GM21576 (cell line): Measurements from ENCODE around the gene KRTAP5-9.
"Not testable (repeated sequence)": the region's sequence is repeated elsewhere in the genome, so short reads cannot be mapped to it uniquely, and the experiment has no call there.

Source experiments
- ATAC-seq: cut with Tn5 transposase; IDR thresholded peaks from one replicate; pipeline ENCODE4 v1.9.1; 2021; ENCODE audit warnings: mild to moderate bottlenecking, moderate library complexity; ENCODE audit not compliant: unreplicated experiment

The KRTAP5-9 gene

DNA sequence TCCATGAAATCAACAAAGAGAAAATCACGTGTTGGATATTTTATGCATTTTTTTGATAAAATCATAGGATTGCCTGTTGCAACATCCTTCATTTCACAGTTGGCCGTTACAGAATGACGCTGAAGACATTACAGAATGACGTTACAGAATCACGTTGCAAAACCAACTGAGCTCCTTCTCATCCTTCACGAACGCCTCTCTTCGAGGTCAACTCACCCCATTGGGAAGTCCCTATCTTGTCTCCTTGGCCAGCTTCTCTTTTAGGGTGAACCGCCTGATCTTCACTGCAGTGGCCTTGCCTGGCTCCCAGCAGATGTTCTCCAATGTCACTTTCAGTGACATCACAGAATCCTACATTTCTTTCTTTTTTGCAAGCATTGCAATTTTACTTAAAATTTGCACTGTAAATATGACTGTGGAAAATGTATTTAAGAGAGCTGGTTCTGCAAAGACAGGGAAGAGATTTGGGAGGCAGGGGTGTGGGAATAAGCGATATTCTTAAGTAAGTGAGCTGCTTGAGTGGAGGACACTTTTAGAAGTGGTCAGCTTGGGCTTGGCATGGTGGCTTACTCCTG lies 16.1 kb upstream of the KRTAP5-9 start:
- ATAC-seq: no peak

DNA sequence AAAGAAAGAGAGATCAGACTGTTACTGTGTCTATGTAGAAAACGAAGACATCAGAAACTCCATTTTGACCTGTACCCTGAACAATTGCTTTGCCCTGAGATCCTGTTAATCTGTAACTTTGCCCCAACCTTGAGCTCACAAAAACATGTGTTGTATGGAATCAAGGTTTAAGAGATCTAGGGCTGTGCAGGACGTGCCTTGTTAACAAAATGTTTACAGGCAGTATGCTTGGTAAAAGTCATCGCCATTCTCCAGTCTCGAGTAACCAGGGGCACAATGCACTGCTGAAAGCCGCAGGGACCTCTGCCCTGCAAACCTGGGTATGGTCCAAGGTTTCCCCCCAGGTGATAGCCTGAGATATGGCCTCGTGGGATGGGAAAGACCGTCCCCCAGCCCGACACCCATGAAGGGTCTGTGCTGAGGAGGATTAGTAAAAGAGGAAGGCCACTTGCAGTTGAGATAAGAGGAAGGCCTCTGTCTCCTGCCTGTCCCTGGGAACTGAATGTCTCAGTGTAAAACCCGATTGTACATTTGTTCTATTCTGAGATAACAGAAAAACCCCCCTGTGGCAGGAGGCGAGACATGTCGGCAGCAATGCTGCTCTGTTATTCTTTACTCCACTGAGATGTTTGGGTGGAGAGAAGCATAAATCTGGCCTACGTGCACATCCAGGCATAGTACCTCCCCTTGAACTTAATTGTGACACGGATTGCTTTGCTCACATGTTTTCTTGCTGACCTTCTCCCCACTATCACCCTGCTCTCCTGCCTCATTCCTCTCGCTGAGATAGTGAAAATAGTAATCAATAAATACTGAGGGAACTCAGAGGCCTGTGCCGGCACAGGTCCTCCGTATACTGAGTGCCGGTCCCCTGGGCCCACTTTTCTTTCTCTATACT lies 13.3 kb upstream of the KRTAP5-9 start:
- not testable (repeated sequence) for ATAC-seq

DNA sequence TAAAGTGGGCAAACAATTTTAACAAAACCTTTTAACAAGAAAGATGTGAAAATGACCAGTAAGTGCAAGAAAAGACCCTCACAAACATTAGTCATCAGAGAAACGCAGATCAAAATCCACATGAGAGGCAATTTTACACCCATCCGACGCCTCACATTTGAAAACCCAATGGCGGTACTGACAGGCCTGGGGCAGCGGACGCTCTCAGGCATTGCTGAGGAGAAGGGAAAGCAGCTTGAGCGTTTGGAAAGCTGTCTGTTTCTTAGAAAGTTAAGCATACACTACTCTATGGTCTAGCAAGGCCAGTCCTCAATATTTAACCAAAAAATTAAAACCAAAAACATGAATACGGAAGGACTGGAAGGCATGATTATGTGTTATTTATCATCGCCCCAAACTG lies 12.4 kb upstream of the KRTAP5-9 start:
- no peak for ATAC-seq

DNA sequence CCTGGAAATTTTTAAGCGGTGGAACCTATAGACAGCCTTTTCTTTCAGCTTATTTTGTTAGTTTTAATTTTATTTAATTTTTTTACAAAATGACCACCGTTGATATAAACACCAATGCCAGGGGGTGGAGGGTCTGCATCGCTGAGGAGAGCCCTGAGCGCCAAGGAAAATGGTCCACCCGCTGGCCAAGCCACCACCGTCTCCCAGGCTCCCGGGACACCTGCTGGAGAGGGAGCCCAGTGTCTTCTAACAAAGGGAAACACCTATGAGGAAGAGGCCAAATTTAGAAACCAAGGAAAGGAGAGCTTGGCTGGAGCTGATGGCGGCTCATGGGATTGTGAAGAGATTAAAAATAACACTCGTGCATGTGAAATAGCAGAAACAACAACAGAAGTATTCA lies 10.7 kb upstream of the KRTAP5-9 start:
- no peak for ATAC-seq

DNA sequence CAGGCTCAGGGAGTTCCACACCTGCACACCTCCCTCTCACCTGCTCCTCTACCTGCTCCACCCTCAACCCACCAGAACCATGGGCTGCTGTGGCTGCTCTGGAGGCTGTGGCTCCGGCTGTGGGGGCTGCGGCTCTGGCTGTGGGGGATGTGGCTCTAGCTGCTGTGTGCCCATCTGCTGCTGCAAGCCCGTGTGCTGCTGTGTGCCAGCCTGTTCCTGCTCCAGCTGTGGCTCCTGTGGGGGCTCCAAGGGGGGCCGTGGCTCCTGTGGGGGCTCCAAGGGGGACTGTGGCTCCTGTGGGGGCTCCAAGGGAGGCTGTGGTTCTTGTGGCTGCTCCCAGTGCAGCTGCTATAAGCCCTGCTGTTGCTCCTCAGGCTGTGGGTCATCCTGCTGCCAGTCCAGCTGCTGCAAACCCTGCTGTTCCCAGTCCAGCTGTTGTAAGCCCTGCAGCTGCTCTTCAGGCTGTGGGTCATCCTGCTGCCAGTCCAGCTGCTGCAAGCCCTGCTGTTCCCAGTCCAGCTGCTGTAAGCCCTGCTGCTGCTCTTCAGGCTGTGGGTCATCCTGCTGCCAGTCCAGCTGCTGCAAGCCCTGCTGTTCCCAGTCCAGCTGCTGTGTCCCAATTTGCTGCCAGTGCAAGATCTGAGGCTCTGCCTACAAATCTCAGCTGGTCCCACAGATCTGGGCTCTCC lies 10.1 kb upstream of the KRTAP5-9 start, which contains the start of gene KRTAP5-8:
KRTAP5-8 (plus strand) TSS at position 49 of the 689 bp plus-strand sequence; CDS start at position 80, 31 bp downstream.
- not testable (repeated sequence) for ATAC-seq

DNA sequence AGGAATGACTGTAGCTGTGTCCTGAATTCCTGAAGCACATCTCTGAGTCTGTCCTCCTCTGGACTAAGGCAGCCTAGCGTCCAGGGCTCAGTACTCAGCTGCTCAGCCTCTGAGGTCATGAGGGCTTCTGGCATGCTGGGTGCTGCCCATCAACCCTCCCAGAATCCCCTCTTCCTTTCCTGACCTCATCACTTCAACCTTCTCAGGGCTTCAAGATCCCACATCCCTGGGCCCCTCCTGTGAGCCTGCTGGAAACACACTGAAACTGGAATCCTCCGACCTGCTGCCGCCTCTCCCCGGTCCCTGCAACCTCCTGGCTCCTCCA lies 9.6 kb upstream of the KRTAP5-9 start:
- ATAC-seq: no peak

DNA sequence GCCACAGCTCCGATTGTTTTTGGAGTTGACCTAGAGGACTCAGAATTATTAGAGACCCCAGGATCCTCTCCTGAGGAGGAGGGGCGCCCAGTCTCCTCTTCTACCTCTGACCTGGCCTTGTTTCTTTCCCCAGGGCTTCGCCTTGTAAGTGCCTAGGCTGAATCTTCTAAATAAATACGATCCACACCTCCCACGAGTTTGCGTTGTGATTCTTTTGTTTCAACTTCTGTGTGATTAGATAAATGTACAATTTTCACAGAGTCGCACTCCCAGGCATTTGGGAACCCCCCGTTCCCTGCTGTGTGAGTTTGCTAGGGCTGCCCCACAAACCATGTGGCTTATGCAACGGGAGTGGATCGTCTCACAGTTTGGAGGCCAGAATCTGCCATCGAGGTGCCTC lies 9.2 kb upstream of the KRTAP5-9 start:
- ATAC-seq: no peak

DNA sequence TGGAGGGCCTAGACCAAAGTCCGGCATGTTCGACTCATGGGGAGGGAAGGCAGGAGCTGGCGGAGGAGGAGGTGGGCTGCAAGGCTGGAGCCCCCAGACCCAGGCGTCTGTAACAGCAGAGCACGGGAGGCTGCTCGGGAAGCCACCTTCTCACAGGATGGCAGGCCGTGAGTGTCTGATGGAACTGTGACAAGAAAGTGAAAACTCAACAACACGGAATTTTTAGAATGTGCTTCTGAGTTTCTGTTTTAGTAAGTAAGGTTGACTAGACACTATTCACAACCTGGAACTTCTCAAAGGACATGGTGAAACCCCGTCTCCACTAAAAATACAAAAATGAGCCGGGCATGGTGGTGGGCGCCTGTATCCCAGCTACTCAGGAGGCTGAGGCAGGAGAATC lies 8.2 kb upstream of the KRTAP5-9 start:
- not testable (repeated sequence) for ATAC-seq

DNA sequence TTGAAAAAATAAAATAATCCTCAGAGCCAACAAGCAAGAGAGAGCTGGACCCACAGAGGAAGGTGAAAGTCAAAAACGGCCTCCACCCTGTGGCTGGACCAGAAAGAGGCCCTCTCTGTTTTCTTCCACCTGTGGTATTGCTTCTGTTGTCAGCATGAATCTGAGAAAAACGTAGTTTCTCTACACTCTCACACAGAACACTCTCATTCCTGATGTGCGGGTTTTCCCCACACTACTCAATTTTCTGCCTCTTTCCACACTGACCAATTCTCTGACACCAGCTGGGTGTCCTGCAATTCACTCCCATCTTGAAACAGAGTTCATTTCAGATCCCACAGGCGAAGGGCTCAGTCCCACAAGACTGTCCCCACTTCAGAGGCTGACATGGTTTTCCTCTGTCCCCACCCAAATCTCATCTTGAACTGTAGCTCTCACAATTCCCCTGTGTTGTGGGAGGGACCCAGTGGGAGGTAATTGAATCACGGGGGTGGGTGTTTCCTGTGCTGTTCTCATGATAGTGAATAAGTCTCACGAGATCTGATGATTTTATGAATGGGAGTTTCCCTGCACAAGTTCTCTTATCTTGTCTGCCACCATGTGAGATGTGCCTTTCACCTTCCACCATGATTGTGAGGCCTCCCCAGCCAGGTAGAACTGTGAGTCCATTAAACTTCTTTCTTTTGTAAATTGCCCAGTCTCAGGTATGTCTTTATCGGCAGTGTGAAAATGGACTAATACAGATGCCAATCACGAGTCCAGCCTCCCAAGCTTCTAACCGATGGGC lies 7.5 kb upstream of the KRTAP5-9 start:
- peak; percentile 49 for ATAC-seq

DNA sequence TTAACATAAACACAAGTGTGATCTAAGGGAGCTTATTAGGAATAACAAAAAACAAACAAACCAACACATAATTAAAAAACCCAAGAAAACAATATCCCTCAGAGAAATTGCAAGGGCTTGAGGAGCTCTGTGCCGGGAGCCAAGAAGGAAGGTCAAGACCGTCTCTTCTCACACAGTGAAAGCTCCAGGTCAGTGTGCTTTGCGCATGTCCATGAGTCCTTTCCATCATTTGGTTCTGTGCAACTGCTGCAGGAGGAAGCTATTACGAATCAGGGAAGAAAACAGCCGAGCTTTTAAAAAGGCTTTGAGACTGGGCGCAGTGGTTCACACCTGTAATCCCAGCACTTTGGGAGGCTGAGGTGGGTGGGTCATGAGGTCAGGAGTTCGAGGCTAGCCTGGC lies 5.8 kb upstream of the KRTAP5-9 start:
- no peak for ATAC-seq

DNA sequence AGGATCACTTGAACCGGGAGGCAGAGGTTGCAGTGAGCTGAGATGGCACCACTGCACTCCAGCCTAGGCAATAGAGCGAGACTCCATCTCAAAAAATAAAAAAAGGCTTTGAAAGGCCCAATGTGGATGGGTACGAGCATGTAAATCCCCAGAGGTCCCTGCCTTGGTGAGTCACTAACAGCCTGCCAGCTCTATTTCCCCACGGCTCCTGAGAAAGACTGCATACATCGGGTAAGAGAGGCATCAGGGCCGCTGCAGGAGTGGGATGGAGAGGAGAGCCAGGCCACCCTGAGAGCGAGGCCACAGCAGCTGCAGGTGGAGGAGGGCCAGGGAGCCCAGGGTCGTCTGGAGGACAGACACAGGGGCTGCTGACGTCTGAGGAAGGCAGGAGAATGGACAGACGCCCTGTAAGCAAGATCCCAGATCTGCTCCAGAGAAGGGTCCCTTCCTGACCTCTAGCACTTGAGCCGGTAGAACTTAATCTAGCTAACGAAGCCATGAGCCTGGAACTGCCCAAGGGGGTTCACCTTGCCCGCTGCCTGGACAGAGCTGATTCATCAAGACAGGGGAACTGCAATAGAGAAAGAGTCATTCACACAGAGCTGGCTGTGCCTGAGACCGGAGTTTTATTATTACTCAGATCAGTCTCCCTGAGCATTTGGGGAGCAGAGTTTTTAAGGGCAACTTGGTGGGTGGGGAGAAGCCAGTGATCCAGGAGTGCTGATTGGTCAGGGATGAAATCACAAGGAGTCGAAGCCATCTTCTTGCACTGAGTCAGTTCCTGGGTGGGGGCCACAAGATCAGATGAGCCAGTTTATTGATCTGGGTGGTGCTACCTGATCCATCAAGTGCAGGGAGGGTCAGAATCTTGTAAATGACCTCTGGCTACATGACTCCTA lies 5.1 kb upstream of the KRTAP5-9 start:
- ATAC-seq: no peak

DNA sequence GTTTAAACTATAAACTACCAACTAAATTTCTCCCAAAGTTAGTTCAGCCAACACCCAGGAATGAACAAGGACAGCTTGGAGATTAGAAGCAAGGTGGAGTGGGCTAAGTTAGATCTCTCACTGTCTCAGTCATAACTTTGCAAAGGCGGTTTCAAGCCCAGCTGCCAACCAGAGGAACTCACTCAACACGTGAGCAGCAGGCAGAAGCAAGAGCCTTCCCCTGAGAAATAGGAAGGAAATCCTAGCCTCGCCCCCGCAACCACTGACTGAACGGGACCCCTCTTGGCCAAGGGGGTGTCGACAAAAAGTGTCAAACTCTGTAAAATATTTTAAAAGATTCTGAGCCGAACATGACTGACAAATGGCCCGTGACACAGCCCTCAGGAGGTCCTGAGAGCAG lies 4.4 kb upstream of the KRTAP5-9 start:
- no peak for ATAC-seq

DNA sequence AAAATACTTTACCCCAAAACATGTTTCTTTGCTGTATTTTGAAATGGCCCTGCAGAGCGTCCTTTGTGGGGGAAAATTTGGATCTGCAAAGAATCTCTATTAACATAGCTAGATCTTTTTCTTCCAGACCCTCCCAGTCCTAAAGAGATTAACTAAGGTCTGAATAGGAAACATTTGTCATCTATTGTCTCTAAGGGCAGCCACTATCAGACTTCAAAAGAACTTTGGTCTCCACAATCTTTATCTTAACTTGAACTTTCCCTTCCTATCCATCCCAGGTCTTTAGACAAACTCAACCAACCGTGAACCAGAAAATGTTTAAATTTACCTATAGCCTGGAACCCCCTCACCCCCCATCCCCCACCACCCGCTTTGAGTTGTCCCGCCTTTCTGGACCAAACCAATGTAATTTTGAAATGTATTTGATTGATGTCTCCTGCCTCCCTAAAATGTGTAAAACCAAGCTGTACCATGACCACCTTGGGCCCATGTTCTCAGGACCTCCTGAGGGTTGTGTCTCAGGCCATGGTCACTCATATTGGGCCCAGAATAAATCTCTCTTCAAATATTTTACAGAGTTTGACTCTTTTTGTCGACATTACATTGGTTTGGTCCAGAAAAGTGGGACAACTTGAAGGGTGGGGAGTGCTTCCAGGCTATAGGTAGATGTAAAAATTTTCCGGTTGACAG lies 3.5 kb upstream of the KRTAP5-9 start:
- no peak for ATAC-seq

DNA sequence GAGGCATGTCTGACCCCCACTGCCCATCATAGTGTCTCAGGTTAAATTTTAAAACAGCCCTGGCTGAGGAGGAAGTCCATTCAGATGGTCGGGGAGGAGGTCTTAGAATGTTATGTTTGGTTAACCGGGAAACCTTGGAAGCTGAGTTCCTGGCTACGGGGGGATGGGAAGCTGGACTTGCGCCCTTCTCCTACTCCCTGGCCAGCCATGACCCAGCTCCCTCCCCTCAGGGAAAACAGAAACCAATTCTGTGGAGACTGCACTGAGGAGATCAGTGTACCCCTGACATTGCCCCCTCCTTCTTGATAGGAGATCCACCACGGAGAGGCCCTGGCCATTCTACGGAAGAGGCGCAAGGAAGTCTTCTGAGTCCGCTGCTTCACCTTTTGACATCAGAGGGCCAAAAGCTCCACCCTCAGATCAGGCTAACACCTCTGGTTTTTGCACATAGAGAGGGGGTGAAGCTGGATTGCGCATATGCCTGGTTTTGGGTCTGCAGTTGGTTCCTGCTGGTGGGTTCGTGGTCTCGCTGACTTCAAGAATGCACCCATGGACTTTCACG lies 2.7 kb upstream of the KRTAP5-9 start:
- no peak for ATAC-seq

DNA sequence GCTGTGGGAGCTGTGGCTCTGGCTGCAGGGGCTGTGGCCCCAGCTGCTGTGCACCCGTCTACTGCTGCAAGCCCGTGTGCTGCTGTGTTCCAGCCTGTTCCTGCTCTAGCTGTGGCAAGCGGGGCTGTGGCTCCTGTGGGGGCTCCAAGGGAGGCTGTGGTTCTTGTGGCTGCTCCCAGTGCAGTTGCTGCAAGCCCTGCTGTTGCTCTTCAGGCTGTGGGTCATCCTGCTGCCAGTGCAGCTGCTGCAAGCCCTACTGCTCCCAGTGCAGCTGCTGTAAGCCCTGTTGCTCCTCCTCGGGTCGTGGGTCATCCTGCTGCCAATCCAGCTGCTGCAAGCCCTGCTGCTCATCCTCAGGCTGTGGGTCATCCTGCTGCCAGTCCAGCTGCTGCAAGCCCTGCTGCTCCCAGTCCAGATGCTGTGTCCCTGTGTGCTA lies 514 bp downstream of the KRTAP5-9 start:
- ATAC-seq: no peak

DNA sequence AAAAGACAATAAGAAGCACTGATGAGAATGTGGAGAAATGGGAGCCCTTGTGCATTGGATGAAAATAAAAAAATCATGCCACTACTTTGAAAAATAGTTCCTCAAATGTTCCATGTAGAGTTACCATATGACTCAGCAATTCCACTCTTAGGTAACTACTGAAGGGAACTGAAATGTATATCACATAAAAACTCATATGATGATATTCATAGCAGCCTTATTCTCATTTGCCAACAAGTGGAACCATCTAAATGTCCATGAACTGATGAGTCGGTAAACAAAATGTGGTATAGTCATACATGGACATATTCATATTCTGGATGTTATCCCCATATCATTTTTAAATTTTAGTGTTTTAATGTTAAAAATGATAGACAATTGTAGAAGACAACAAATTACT lies 3.5 kb downstream of the KRTAP5-9 start:
- ATAC-seq: no peak

DNA sequence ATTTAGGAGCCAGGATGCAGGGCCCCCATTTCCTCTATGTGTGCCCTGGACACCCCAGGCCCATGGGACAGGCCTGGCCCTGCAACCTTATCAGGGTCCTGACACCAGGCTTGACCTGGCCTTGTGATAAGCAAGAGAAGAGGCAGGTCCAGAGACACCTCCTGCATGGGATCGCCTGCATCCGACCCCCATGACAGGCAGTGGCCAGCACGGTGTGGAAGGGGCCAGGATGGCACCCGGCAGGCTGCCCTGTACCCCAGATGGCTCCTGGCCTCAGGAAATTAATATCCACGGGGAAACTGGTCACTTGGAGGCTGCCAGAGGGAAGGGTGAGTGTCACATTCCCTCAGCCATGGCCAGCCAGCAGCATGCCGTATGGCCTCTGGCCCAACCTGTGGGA lies 6.8 kb downstream of the KRTAP5-9 start:
- no peak for ATAC-seq

DNA sequence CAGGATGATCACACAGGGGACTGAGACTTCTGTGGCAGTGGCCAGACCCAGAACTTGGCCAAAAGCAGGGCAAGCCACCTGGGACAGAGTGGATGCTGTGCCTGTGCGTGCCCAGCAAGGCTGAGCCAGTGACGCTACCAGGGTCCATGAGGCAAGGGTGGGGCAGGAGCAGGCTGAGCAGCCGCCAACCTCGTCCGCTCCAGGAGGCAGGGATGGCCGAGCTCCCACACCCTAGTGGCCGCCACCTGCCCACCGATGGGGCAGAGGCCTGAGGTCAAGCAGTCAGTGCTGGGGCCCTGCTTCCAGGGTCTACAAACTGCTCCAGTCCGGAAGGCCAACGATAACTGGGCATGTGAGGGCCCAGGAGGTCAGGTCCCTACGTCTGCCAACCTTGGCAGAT lies 7.3 kb downstream of the KRTAP5-9 start:
- no peak for ATAC-seq

DNA sequence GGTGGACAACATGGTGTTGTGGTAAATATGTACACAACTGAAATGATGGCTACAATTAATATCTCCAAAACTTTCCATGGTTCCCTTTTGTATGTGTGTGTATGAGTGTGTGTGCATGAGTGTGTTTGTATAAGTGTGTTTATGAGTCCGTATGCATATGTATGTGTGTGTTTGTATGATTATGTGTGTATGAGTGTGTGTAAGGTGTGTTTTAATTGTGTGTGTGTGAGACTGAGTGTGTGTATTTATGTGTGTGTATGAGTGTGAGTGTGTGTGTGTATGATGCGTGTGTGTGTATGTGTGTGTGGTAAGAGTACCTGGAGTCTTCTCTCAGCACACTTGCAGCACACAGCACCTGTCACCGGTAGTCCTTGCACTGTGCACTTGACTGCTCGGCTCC lies 7.8 kb downstream of the KRTAP5-9 start:
- no peak for ATAC-seq
